ENCODE data around the gene NBEAL1. TPM values are rescaled to one million over a fixed set of nuclear protein-coding genes. Genes with fewer than 3 reads are reported as not detected.

Gene NBEAL1
- polyA plus RNA-seq, 1 donor (not counting 4 experiments of a cell fraction or from before 2014, with no cell fraction given) = 14.7 TPM

GRCh38 chr2:203135105-203135504 is 120.4 kb downstream of the NBEAL1 start:
- no peak overlapping the region for H3K4me2 ChIP-seq (ENCODE audit: control insufficient read depth, extremely low read depth, insufficient read depth, low read depth, low read length)
- dilution Hi-C loops (cut with MboI; ENCODE audit: extremely low pct_ligation_motif_present, low sequenced_read_pairs) = no loop called here
- no peak overlapping the region for H2AFZ ChIP-seq (ENCODE audit: control insufficient read depth, low read length)
- H3K79me2 ChIP-seq (ENCODE audit: control insufficient read depth, insufficient read depth, low read length) = no peaks in the 10 kb centered on the region
- no peak overlapping the region for H3K9ac ChIP-seq (ENCODE audit: control insufficient read depth, extremely low read depth, insufficient read depth, low read length)
- FAIRE-seq = no peak
- H3K4me1 ChIP-seq (ENCODE audit: control insufficient read depth, extremely low read depth, insufficient read depth, low read length) = no peaks in the 10 kb centered on the region
- H4K20me1 ChIP-seq (ENCODE audit: control insufficient read depth, extremely low read depth, insufficient read depth, low read length) = no peaks in the 10 kb centered on the region
- H3K36me3 ChIP-seq (ENCODE audit: control insufficient read depth in 2 of 2, extremely low read depth in 1 of 2, insufficient read depth in 2 of 2, low read length in 2 of 2) = peaks cover 0 to 1% of the 10 kb centered on the region in 2 experiments
- H3K4me3 ChIP-seq (ENCODE audit: control insufficient read depth in 2 of 3, extremely low read depth in 1 of 3, insufficient read depth in 2 of 3, low read depth in 1 of 3, low read length in 3 of 3) = no peak overlapping the region
- H3K27me3 ChIP-seq (ENCODE audit: control insufficient read depth, extremely low read depth, insufficient read depth, low read length) = no peaks in the 10 kb centered on the region
- TF ChIP-seq EZH2 (IDR thresholded peaks at IDR 0.05; ENCODE audit: low read length) = no peak
- no peak for TF ChIP-seq CTCF (optimal IDR thresholded peaks at IDR 0.05 in 1 of 3, IDR thresholded peaks at IDR 0.05 in 1 of 3, conservative IDR thresholded peaks at IDR 0.05 in 1 of 3; ENCODE audit: extremely low read depth in 1 of 3, insufficient read depth in 2 of 3, low read length in 3 of 3)
- no peak overlapping the region for H3K27ac ChIP-seq (ENCODE audit: control insufficient read depth, insufficient read depth, low read length)
- DNase-seq (ENCODE audit: low read depth, low spot score) = no peak
- no peaks in the 10 kb centered on the region for H3K9me1 ChIP-seq (ENCODE audit: control insufficient read depth, extremely low read depth, insufficient read depth, low read length)
- no peaks in the 10 kb centered on the region for H3K9me3 ChIP-seq (ENCODE audit: control insufficient read depth, low read depth, low read length)

GRCh38 chr2:203143391-203143790 is 128.7 kb downstream of the NBEAL1 start:
- FAIRE-seq = no peak

More at GRCh38 chr2:203143391-203143790, 128.7 kb downstream of the NBEAL1 start:
- DNase-seq (ENCODE audit: low read depth, low spot score) = no peak
- H3K27me3 ChIP-seq (ENCODE audit: control insufficient read depth, extremely low read depth, insufficient read depth, low read length) = no peaks in the 10 kb centered on the region
- H3K4me2 ChIP-seq (ENCODE audit: control insufficient read depth, extremely low read depth, insufficient read depth, low read depth, low read length) = no peak overlapping the region
- H3K79me2 ChIP-seq (ENCODE audit: control insufficient read depth, insufficient read depth, low read length) = no peaks in the 10 kb centered on the region
- TF ChIP-seq CTCF (optimal IDR thresholded peaks at IDR 0.05 in 1 of 3, IDR thresholded peaks at IDR 0.05 in 1 of 3, conservative IDR thresholded peaks at IDR 0.05 in 1 of 3; ENCODE audit: extremely low read depth in 1 of 3, insufficient read depth in 2 of 3, low read length in 3 of 3) = no peak
- TF ChIP-seq EZH2 (IDR thresholded peaks at IDR 0.05; ENCODE audit: low read length) = no peak
- no peak overlapping the region for H3K9ac ChIP-seq (ENCODE audit: control insufficient read depth, extremely low read depth, insufficient read depth, low read length)
- no peak overlapping the region for H3K27ac ChIP-seq (ENCODE audit: control insufficient read depth, insufficient read depth, low read length)
- no peaks in the 10 kb centered on the region for H4K20me1 ChIP-seq (ENCODE audit: control insufficient read depth, extremely low read depth, insufficient read depth, low read length)
- no peaks in the 10 kb centered on the region for H3K4me1 ChIP-seq (ENCODE audit: control insufficient read depth, extremely low read depth, insufficient read depth, low read length)
- H3K9me1 ChIP-seq (ENCODE audit: control insufficient read depth, extremely low read depth, insufficient read depth, low read length) = no peaks in the 10 kb centered on the region
- H2AFZ ChIP-seq (ENCODE audit: control insufficient read depth, low read length) = no peak overlapping the region
- H3K4me3 ChIP-seq (ENCODE audit: control insufficient read depth in 2 of 3, extremely low read depth in 1 of 3, insufficient read depth in 2 of 3, low read depth in 1 of 3, low read length in 3 of 3) = no peak overlapping the region
- peaks cover 0 to 11% of the 10 kb centered on the region in 2 experiments for H3K36me3 ChIP-seq (ENCODE audit: control insufficient read depth in 2 of 2, extremely low read depth in 1 of 2, insufficient read depth in 2 of 2, low read length in 2 of 2)
- H3K9me3 ChIP-seq (ENCODE audit: control insufficient read depth, low read depth, low read length) = no peaks in the 10 kb centered on the region
- dilution Hi-C loops (cut with MboI; ENCODE audit: extremely low pct_ligation_motif_present, low sequenced_read_pairs) = no loop called here
